CD4-positive, alpha-beta T cell treated with Interferon alpha-2 for 1 hour (primary cell): ENCODE data around the gene OMP.

Experiments
- DNase-seq, 2 donors: peaks; one replicate each; pipeline ENCODE4 v3.0.0-alpha.2; 2020 to 2022

Gene OMP

DNA sequence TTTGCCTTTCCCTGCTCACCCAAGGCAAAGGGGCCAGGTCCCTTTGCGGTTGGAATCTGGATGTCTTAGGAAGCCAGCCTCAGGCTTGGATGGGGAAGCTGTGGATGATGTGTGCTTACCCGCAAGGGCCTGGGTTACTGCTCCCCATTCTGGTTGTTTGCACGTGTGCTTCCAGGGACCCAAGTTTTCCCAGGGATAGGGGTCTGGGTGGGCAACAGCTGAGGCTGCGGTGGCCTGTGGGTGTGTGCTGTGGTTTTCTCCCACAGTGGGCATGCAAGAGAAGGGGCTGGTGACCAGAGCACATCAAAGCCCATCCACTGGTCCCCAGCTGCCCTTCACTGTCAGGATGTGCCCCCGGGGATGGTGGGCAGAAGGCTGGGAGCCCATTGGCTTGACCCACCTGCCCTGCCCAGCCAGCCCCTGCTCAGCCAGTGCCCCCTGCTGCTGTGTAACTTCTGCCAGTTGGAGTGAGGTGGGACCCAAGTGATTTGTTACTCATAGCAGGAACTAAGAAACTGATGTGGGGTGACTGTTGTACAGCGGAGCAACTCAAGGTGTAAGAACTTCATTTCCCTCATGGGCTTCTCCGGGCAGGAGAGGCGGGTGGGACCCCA lies 32.6 kb upstream of the OMP start:
- DNase-seq = no peak

GRCh38 chr11:77071077-77071476 lies 31.6 kb upstream of the OMP start:
- DNase-seq = no peak

- no peak for DNase-seq
Observed at GRCh38 chr11:77071671-77072605, 30.7 kb upstream of the OMP start.

- peak in 1 of 2 donors; percentile 16 for DNase-seq
Observed at GRCh38 chr11:77072851-77073327, 29.8 kb upstream of the OMP start.

- DNase-seq = no peak
Observed at GRCh38 chr11:77073328-77074001, 29.2 kb upstream of the OMP start.

GRCh38 chr11:77074205-77074604 lies 28.4 kb upstream of the OMP start:
- DNase-seq = no peak

GRCh38 chr11:77074626-77075221 lies 27.9 kb upstream of the OMP start:
- no peak for DNase-seq

GRCh38 chr11:77075425-77075905 lies 27.2 kb upstream of the OMP start:
- DNase-seq = no peak

DNA sequence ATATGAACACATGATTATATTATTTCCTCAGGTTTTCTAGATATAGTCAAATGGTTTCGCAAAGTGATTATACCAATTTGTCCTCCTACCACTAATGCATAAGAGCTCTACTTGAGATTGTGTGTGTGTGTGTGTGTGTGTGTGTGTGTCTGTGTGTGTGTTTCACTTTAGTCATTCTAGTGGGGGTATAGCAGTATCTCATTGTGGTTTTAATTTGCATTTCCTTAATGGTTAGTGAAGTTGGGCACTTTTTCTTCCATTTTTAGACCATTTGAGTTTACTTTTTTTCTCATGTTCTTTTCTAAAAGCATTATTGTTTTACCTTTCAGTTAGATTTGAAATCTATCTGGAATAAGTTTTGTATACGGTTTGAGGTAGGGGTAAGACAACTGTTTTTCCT lies 23.0 kb upstream of the OMP start:
- no peak for DNase-seq

DNA sequence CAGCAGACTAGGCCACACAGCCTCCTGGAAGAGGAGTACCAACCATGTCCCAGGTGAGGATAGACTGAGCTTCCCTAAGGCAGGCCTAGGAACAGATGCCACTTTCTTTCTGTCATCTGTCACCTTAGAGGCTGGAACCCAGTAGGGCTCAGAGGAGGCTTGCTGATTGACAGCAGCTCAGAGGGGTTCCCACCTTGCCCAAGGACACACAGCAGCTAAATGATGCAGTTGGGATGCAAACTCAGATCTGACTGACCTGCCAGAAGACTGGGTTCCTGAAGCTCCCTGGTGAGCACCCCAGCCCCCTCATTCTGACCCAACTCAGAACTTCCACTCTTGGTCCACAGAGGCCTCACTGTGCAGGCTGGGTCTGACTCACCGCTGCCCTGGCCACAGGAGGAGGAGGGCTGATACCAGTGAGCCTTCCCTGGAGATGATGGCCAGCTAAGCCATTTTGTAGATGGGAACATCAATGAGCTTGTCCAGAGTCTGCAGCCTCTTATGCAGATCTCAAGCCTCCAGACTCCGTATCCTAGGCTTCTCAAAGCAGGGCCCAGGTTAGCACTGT lies 21.9 kb upstream of the OMP start:
- no peak for DNase-seq

GRCh38 chr11:77081381-77081851 lies 21.2 kb upstream of the OMP start:
- no peak for DNase-seq

DNA sequence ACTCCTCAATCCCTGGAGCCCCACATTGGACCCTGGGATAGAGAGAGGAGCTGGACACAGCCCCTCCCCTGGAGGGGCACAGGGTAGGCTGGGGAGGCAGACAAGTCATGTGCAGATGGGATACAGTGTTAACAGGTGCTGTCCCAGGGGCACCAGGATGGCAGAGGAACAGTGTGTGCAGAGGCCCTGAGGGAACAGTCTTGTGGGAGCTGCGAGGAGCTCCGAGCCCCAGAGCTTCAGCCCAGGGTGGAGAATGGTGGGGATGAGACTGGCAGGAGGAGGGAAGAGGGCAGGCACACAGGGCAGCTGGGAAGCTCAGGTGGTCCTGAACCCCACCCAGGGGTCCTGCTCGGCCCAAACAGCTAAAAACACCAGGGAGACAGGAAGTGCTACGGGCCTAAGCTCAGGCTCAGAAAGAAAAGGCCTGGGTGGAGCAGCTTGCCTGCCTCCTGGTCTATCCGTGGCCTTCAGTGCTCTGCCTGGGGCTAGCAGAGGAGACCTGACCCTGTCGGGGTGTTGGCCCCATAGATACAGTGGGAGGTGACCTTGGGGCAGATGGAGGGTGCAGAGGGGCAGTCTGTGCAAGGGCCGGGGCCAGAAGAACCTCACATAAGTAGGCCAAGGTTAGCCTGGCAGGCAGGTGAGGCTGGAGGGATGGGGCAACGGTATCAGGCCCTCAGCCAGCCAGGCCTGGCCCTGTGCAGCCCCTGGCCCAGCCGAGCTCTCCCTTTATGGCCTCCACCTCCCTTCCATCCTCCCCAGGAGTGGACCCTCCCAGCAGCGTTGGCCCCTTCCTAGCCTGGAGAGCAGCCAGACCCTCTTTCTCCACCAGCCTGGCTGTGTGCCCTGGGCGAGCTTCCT lies 20.4 kb upstream of the OMP start:
- DNase-seq = no peak

DNA sequence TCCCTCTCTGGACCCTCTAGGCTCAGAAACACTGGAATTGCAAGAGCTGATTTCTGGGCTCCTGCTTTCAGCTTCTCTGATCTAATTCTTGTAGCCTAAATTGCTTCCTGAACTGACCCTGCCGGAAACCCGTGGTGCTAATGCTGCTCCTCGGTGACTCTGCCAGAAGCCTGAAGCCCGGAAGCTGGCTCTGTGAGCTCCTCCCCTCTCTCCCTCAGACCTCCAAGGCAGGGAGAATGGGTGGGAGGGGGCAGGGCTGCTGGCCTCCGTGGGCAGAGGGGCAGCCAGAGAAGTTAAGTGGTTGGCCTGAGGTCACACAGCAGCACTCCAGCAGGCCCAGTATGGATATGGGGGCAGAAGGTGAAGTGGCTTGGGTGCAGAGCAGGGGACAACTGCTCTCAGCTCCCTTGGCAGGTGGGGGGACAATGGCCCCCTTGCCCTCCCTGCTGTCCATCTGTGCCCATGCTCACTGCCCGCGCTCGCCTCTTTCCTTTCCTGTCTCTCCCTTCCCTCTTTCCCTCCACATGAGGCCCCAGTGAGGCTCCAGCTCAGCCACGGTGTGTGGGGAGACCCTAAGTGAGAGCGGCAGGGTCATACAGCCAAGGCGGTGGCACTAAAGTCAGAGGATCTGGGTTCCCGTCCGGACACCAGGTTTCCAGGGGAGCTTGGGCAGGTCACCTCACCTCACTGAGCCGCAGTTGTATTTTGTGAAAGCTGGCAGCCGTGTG lies 19.6 kb upstream of the OMP start:
- peak; percentile 42 to 48 for DNase-seq

DNA sequence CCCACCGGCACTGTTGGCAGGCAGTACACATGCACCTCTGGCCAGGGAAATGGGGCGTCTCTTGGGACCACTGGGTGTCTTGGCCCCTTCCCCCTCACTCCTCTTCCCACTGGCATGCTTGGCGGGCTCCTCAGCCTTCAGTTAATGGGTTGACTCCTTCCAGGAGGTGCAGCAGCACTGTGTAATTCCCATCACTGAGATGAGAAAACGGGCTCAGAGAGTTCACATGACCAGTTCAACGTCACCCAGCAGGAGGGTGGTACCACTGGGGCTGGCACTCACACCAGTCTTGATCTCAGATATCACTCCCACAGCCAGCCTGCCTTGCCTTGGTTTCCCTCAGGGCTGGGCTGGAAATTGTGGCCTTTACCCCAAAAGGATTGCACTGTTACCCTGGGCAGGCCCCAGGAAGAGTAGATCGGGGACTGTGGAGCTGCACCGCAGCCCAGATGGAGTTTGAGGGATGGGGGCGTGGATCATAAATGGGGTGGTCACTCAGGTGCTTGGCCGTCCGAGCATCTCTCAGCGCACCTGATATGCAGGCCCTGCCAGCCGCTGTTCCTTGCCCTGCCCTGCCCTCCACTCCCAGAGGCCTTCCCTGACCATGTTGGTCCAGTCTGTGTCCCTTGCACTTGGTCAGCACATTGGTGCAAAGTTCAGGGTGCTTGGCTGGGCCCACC lies 18.9 kb upstream of the OMP start:
- DNase-seq = no peak

- no peak for DNase-seq
Observed at GRCh38 chr11:77084581-77085191, 18.0 kb upstream of the OMP start.

- no peak for DNase-seq
Observed at GRCh38 chr11:77085652-77086051, 17.0 kb upstream of the OMP start.

DNA sequence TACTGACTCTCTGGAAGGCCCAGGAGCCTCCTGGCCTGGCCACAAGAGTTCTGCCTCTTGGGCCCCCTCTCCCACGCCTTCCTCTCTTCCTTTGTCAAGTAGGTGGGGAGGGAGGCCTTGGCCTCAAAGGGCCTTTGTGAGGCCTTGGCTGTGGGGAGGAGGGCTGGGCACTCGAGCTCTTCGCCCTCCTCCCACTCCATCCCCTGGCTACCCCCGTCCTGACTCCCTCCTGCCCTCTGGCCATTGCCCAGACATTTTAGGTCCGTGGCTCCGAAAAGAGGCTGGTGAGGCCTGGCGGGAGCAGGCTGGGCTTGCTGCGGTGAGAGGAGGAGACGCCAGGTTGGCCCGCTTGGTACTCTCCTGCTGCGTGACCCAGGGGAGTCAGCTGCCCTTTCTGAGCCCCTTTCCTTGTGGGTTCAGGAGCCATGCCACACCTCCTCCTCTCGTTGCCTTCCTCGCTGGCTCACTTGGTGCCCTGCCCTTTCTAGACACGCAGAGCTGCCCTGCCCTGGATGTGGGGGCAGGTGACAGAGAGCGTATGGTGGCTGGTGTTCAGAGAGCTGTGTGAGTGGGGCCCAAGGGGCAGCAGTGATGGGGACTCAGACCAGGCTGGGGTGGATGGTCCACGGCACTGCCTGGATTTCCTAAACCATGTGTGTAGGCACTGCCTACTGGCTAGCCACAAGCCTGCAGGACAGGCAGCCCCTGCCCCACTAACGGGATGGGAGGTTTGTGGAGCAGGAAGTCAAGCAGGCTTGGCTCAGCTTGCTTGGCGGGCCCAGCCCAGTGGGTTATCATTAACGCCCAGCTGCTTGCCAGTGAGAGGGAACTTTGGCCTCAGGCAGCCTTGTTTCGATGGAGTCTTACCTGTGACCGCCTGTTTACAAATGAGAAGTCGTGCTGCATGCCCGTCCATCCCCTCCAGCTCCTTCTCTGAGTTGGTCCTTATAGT lies 15.8 kb upstream of the OMP start:
- no peak for DNase-seq

- no peak for DNase-seq
Observed at GRCh38 chr11:77087723-77088225, 14.9 kb upstream of the OMP start.
